Right lobe of liver (tissue), 4 donors: ENCODE measurements around the gene EXOSC7.

ENCODE experiments used
- CTCF ChIP-seq, 4 donors: fragments of 200-600 bp in 3 of 4; fragments of 450-650 bp in 1 of 4; IDR thresholded peaks; one replicate each; pipeline versions ENCODE4 v1.5.1 to v1.8.0; 2016 to 2022; ENCODE audit warnings: antibody characterized with exemption in 4 of 4, mild to moderate bottlenecking in 2 of 4
- POLR2A ChIP-seq: fragments of 450-650 bp; IDR thresholded peaks from one replicate; pipeline ENCODE4 v1.6.1; 2017; ENCODE audit warnings: antibody characterized with exemption, mild to moderate bottlenecking
- donor health status: DM: no; HTN: no; CAD: no.
- donor health status: DM: no; HTN: no; CAD: no.
- donor health status: DM: no; HTN: yes; CAD: no.

GRCh38 chr3:45043728-45044299 is 67.8 kb downstream of the EXOSC7 start:
- no peak for TF ChIP-seq CTCF (IDR thresholded peaks at IDR 0.05)
- no peak for TF ChIP-seq POLR2A
